KBM-7 (cell line): ENCODE measurements around the gene ZBTB43.
"Not testable (repeated sequence)": the region's sequence is repeated elsewhere in the genome, so short reads cannot be mapped to it uniquely, and the experiment has no call there.

Source experiments
- DNase-seq: peaks from one replicate; pipeline ENCODE4 v3.0.0-alpha.2; 2015
- in situ Hi-C: fragments of 300-500 bp; cut with MboI; formaldehyde crosslinking; loops from 2 replicates; pipeline ENCODE4 v1.14.3; 2020; ENCODE audit warnings: low sequenced_read_pairs, low pct_unique_long_range_greater_than_20kb, mixed read lengths

ZBTB43 gene

GRCh38 chr9:126818482-126818881, 13.6 kb downstream of the ZBTB43 start:
- DNase-seq: no peak
- in situ Hi-C loops: no loop called here

DNA sequence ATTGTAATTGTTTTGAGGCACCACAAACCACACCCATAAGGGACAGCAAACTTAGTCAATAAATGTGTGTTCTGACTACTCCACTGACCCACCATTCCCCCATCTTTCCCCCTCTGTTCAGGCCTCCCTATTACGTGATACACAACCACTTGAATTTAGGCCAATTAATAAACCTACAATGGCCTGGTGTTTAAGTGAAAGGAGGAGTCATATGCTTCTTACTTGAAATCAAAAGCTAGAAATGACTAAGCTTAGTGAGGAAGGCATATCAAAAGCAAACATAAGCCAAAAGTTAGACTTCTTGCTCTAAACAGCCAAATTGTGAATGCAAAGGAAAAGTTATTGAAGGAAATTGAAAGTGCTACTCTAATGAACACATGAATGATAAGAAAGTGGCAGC, 14.6 kb downstream of the ZBTB43 start:
- no peak for DNase-seq
- in situ Hi-C loops: no loop called here

DNA sequence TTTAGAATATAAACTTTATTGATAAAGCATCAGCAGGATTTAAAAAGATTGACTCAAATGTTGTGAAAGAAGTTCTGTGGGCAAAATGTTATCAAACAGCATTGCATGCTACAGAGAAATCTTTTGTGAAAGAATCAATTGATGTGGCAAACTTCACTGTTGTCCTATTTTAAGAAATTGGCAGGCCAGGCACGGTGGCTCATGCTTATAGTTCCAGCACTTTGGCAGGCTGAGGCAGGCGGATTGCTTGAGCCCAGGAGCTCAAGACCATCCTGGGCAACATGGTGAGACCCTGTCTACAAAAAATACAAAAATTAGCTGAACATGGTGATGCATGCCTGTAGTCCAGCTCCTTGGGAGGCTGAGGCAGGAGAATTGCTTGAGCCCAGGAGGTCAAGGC, 17.4 kb downstream of the ZBTB43 start:
- in situ Hi-C loops: no loop called here
- DNase-seq: no peak

- no peak for DNase-seq
- in situ Hi-C loops: no loop called here
These were observed 18.0 kb downstream of the ZBTB43 start for GRCh38 chr9:126822873-126823272.

DNA sequence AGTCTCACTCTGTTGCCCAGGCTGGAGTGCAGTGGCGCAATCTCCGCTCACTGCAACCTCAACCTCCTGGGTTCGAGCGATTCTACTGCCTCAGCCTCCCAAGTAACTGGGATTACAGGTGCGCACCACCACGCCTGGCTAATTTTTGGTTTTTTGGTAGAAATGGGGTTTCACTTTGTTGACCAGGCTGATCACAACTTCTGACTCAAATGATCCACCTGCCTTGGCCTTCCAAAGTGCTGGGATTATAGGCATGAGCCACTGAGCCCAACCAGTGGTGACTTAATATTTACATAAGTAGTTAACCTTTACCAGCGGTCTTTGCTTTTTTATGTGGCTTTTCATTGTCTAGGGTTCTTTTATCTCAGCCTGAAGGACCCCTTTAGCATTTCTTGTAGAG, 19.2 kb downstream of the ZBTB43 start:
- in situ Hi-C loops, DNase-seq: not testable (repeated sequence)

- DNase-seq: no peak
- in situ Hi-C loops: no loop called here
These were observed 22.4 kb downstream of the ZBTB43 start for GRCh38 chr9:126827227-126827626.

- no peak for DNase-seq
- in situ Hi-C loops: no loop called here
These were observed 24.2 kb downstream of the ZBTB43 start for GRCh38 chr9:126829035-126829434.

DNA sequence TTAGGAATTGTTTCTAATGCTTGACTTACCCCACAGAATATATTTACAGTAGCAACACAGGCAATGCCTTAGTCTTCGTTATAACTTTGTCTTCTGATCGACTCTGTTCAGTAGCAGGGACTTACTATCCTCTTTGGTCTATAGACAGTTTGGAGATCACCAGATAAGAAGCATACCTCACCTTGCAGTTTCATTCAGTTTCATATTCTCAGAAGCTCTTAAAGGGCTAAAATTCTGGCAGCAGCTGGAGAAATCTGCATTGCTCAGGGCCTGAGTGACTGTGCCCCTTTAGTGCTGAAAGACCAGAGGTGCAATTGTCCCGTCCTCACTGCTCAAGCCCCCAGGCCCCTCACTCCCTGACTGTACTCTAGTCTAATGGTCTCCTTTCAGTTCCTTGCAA, 26.0 kb downstream of the ZBTB43 start:
- no peak for DNase-seq
- in situ Hi-C loops: no loop called here

DNA sequence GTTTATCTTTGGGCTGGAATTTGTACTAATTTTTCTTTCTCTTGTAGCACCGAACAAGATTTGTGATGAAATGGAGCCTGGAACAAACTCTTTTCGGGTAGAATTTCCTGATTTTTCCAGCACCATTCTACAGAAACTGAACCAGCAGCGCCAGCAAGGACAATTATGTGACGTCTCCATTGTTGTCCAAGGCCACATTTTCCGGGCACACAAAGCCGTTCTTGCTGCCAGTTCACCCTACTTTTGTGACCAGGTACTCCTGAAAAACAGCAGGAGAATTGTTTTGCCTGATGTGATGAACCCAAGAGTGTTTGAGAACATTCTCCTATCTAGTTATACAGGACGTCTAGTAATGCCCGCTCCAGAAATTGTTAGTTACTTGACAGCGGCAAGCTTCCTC, 27.6 kb downstream of the ZBTB43 start:
- in situ Hi-C loops: no loop called here

DNA sequence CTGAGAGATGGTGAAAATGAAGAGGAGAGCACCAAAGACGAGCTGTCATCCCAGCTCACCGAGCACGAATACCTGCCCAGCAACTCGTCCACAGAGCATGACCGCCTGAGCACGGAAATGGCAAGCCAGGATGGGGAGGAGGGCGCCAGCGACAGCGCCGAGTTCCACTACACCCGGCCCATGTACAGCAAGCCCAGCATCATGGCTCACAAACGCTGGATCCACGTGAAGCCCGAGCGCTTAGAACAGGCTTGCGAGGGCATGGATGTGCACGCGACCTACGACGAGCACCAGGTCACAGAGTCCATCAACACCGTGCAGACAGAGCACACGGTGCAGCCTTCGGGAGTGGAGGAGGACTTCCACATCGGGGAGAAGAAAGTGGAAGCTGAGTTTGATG, 28.2 kb downstream of the ZBTB43 start:
- in situ Hi-C loops: no loop called here
- DNase-seq: no peak

More for the DNA sequence above, 27.6 kb downstream of the ZBTB43 start:
- DNase-seq: no peak

GRCh38 chr9:126833710-126834345, 29.0 kb downstream of the ZBTB43 start:
- in situ Hi-C loops: no loop called here
- no peak for DNase-seq

DNA sequence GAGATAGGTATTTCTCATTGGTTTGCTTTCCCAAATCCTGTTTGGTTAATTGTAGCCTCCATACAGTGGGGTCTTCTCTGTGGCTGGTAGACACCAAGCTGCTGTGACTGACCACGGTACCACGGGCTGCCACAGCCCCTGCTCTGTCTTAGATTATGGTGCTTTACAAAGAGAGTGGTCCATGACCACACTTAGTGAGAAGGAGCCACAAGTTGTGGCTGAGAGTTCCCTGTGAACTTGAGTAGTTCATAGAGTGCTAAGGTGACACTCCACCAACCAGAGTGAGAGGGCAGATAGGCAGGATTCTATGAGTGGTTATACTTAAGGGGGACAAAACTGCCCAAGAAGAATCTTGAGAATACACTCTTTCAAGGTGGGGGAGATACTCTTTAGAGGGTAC, 29.8 kb downstream of the ZBTB43 start:
- DNase-seq: no peak
- in situ Hi-C loops: no loop called here

- no peak for DNase-seq
These were observed 31.4 kb downstream of the ZBTB43 start for GRCh38 chr9:126836216-126836615.

GRCh38 chr9:126838055-126838811, 33.4 kb downstream of the ZBTB43 start:
- in situ Hi-C loops: no loop called here
- DNase-seq: no peak

More at GRCh38 chr9:126836216-126836615, 31.4 kb downstream of the ZBTB43 start:
- in situ Hi-C loops: no loop called here

DNA sequence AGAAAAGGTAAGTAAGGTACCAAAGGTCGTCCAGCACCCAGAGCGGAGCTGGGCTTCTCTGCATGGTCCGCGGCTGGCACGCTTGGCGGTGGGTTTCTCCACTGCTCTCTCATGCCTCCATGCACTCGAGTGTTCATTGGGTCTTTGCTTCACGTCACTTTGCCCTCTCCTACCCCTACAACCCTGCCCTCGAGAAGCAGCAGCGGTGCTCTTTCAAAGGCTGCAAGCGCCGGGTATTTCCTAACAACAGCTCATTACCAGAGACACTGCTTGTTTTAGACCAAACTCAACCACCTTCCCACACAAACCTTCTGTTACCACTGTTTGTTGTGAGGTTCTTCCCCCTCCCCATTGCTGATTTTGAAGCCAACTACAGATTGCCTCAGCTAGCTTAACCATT, 34.1 kb downstream of the ZBTB43 start:
- in situ Hi-C loops: no loop called here

GRCh38 chr9:126839301-126839700, 34.5 kb downstream of the ZBTB43 start:
- DNase-seq: no peak
- in situ Hi-C loops: no loop called here

More for the DNA sequence above, 34.1 kb downstream of the ZBTB43 start:
- no peak for DNase-seq

GRCh38 chr9:126842220-126842842, 37.5 kb downstream of the ZBTB43 start:
- in situ Hi-C loops: no loop called here
- no peak for DNase-seq

GRCh38 chr9:126842977-126843799, 38.3 kb downstream of the ZBTB43 start:
- in situ Hi-C loops: no loop called here
- peak; percentile 39 for DNase-seq

DNA sequence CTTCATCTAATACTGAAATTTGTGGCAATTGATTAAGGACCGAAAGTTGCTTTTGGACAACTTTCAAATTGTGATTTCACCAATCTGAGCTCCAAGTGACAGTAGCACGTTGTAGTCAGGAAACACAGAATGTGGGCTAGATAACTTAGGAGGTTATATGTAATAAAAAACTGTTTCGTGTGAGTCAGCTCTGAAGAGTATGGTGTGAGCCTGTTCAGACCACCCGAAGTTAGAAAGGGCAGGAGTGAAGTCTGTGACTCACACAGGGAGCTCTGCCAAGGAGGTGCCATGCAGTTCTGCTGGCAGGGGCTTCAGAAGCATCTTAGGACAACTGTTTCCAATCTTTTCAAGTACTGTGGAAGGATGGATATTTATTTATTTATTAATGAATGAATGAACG, 39.2 kb downstream of the ZBTB43 start:
- DNase-seq: no peak
- in situ Hi-C loops: no loop called here

- in situ Hi-C loops: no loop called here
- no peak for DNase-seq
These were observed 42.2 kb downstream of the ZBTB43 start for GRCh38 chr9:126847051-126847450.
